Thoracic aorta (tissue), 2 donors: ENCODE data around the gene TBC1D2. TPM values are rescaled to one million over a fixed set of nuclear protein-coding genes. Genes with fewer than 3 reads are reported as not detected.

Experiments
- ATAC-seq: fragments of 150-250 bp; one replicate; pipeline ENCODE4 v1.8.0; 2017; ENCODE audit warnings: low read depth; ENCODE audit not compliant: insufficient number of reproducible peaks, low FRiP score
- DNase-seq: peaks from one replicate; pipeline ENCODE4 v3.0.0-alpha.2; 2020; ENCODE audit warnings: low spot score
- H3K27ac ChIP-seq, 2 donors: fragments of 200-600 bp; sonication (generic); 1 replicate in 1 of 2; 2 replicates in 1 of 2; pipeline ENCODE4 v1.5.1; 2016; ENCODE audit warnings: mild to moderate bottlenecking in 2 of 2, moderate library complexity in 2 of 2
- H3K27me3 ChIP-seq: fragments of 200-600 bp; sonication (generic); replicated peaks from 2 replicates; pipeline ENCODE4 v1.6.0; 2016; ENCODE audit warnings: mild to moderate bottlenecking; ENCODE audit not compliant: insufficient read depth
- H3K36me3 ChIP-seq: fragments of 200-600 bp; sonication (generic); one replicate; pipeline ENCODE4 v1.5.1; 2016
- H3K4me1 ChIP-seq, 2 donors: fragments of 200-600 bp; sonication (generic); 1 replicate in 1 of 2; 2 replicates in 1 of 2; pipeline versions ENCODE4 v1.5.1 to v1.6.0; 2016; ENCODE audit warnings: low read depth in 2 of 2, mild to moderate bottlenecking in 1 of 2; ENCODE audit not compliant: control insufficient read depth in 1 of 2
- H3K4me3 ChIP-seq: fragments of 200-600 bp; sonication (generic); 2 replicates; pipeline ENCODE4 v1.5.1; 2016; ENCODE audit warnings: mild to moderate bottlenecking
- H3K9me3 ChIP-seq: fragments of 200-600 bp; sonication (generic); 2 replicates; pipeline ENCODE4 v1.5.1; 2016
- total RNA-seq, 2 donors: library from RNA; depleted of rRNA; stranded (reverse); fragments of >200 nt; gene quantifications; one replicate each; pipeline versions ENCODE4 v1.1.0 to v1.2.3, GENCODE V29; 2016
- TF ChIP-seq, protein P1 (sequence below): fragments of 200-600 bp; sonication (generic); IDR thresholded peaks from one replicate; pipeline ENCODE4 v1.5.1; 2019; ENCODE audit warnings: antibody characterized with exemption

TBC1D2 gene
- total RNA-seq, 2 donors from 2014 or later, result 22.3 to 23.7 TPM

DNA sequence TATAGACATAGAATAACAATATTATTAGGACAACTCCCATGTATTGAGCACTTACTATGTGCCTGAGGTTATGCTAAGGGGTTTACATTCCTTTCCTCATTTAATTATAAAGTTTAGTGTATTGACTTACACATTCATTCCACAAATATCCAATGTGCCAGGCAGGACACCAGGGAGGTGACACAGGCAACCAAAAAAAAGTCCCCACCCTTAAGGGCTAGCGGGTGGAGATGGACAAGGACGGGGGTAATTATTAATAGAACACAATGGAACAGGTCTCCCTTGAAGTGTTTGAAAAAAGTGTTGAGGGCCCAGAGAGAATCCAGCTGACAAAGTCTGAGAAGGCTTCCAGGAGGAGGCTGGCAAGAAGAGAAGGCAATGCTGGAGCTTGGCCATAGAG, 5.7 kb downstream of the TBC1D2 start:
- Histone ChIP-seq H3K4me3 (no peak overlapping the region), H3K27ac (no peak overlapping the region), H3K4me1 (peaks cover 11 to 16% of the 10 kb centered on the region in 2 donors), H3K36me3 (no peaks in the 10 kb centered on the region), H3K9me3 (no peaks in the 10 kb centered on the region), H3K27me3 (no peaks in the 10 kb centered on the region)
- TF ChIP-seq, protein P1, sequence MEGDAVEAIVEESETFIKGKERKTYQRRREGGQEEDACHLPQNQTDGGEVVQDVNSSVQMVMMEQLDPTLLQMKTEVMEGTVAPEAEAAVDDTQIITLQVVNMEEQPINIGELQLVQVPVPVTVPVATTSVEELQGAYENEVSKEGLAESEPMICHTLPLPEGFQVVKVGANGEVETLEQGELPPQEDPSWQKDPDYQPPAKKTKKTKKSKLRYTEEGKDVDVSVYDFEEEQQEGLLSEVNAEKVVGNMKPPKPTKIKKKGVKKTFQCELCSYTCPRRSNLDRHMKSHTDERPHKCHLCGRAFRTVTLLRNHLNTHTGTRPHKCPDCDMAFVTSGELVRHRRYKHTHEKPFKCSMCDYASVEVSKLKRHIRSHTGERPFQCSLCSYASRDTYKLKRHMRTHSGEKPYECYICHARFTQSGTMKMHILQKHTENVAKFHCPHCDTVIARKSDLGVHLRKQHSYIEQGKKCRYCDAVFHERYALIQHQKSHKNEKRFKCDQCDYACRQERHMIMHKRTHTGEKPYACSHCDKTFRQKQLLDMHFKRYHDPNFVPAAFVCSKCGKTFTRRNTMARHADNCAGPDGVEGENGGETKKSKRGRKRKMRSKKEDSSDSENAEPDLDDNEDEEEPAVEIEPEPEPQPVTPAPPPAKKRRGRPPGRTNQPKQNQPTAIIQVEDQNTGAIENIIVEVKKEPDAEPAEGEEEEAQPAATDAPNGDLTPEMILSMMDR, result no peak
- no peak for ATAC-seq
- DNase-seq, result no peak

DNA sequence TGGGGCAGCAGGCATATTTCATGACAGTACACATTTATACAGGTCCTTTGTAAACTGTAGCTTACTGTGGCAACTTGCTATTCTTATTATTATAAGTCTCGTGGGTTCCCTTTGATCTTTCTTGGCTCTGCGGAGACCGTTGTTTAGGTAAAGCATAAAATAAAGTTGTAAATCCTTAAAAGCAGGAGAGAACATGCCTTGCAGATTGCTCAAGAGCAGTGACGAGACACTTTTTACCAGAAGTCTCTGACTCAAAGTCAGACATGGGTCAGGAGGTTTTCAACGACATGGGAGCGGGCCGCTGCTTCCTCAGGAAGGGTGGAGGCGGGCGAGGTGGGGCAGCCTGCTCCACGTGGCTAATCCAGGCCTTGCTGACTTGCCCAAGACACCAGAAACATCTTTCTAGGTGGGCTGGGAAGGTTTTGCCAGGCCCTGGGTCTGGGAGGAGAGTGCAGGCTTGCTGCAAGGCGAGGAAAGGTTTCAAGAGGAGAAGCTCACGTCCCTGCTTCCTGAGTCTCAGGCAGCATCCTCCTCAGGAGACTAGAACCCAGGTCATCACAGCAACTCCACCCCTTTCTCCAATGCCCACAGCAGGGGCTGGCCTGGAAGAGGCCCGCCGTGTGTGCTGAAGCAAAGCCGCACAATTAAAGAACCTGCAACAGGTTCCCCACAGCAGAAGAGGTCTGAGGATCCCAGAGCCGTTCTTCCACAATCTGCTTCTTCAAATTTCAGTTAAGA, 6.5 kb downstream of the TBC1D2 start:
- no peak overlapping the region for H3K4me3 ChIP-seq
- no peak for ATAC-seq
- no peaks in the 10 kb centered on the region for H3K36me3 ChIP-seq
- H3K27ac ChIP-seq, result peak overlapping the region in 1 of 2 donors; percentile 41
- TF ChIP-seq, protein P1, result no peak
- DNase-seq, result no peak
- peaks cover 7% of the 10 kb centered on the region in 2 donors for H3K4me1 ChIP-seq
- H3K9me3 ChIP-seq, result no peaks in the 10 kb centered on the region
- no peaks in the 10 kb centered on the region for H3K27me3 ChIP-seq

DNA sequence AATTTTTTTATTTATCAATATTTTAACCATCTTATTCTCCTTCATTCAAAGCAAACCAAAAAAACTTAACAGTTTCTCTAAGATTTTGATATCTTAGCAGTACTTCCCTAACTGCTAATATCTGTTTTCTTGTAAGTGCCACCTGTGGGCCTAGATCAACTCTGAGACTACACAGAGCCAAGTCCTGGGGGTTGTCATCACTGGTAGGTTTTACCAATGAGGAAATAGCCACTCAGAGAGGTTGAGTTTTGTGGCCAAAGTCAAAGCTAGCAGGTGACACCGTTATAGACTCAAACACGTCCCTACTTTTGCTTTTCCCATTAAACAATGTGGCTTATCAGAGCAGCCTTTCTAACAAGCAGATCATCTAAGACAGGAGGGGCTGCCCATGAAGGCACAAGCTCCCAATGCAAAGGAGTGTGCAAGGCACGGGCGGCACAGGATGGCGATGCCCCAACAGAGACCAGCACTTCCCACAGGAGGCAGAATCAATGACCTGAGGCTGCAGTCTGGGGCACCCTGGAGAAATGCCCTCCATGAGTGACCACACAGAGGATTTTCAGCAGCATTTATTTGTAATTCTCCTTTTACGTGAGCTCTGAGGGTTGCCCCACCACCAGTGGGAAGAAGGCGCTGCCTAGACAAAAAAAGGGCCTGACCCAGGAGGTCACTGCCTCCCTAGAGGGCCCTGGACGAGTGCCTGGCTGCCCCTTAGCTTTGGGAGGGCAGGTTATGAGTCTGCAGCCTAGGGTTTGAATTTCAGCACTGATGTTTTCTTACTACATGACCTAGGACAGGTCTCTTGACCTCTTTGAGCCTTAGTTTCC, 7.4 kb downstream of the TBC1D2 start:
- Histone ChIP-seq H3K4me1 (peaks cover 0 to 7% of the 10 kb centered on the region in 2 donors), H3K27ac (peak overlapping the region in 1 of 2 donors; percentile 41), H3K36me3 (no peaks in the 10 kb centered on the region), H3K4me3 (no peak overlapping the region), H3K27me3 (no peaks in the 10 kb centered on the region), H3K9me3 (no peaks in the 10 kb centered on the region)
- TF ChIP-seq, protein P1, result no peak
- DNase-seq (no peak), ATAC-seq (no peak)

DNA sequence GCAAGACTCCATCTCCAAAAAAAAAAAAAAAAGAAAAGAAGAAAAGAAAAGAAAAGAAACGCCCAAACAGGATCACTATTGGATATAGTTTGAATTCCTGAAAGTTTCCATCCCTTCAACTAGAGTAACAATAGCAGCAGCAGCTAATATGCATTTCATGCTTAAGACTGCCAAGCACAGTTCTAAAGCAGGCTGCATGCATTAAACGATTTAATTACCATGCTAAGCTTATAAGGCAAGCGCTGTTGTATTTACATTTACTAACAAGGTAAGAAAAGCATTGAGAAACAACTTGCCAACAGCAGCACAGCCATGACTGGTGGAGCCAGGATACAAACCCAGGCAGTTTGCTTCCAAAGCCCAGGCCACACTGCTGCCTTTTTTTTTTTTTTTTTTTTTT, 13.0 kb downstream of the TBC1D2 start:
- Histone ChIP-seq H3K4me3 (no peak overlapping the region), H3K27me3 (no peaks in the 10 kb centered on the region), H3K27ac (no peak overlapping the region), H3K9me3 (no peaks in the 10 kb centered on the region), H3K36me3 (no peaks in the 10 kb centered on the region), H3K4me1 (no peaks in the 10 kb centered on the region)
- ATAC-seq (no peak), DNase-seq (no peak)
- TF ChIP-seq, protein P1, result no peak
